HG02610 (cell line): ENCODE data around the gene LIAS.
"Not testable (repeated sequence)": the region's sequence is repeated elsewhere in the genome, so short reads cannot be mapped to it uniquely, and the experiment has no call there.

Experiments used
- ATAC-seq: cut with Tn5 transposase; IDR thresholded peaks from one replicate; pipeline ENCODE4 v1.9.1; 2021; ENCODE audit warnings: mild to moderate bottlenecking, moderate library complexity; ENCODE audit not compliant: unreplicated experiment

Gene LIAS

DNA sequence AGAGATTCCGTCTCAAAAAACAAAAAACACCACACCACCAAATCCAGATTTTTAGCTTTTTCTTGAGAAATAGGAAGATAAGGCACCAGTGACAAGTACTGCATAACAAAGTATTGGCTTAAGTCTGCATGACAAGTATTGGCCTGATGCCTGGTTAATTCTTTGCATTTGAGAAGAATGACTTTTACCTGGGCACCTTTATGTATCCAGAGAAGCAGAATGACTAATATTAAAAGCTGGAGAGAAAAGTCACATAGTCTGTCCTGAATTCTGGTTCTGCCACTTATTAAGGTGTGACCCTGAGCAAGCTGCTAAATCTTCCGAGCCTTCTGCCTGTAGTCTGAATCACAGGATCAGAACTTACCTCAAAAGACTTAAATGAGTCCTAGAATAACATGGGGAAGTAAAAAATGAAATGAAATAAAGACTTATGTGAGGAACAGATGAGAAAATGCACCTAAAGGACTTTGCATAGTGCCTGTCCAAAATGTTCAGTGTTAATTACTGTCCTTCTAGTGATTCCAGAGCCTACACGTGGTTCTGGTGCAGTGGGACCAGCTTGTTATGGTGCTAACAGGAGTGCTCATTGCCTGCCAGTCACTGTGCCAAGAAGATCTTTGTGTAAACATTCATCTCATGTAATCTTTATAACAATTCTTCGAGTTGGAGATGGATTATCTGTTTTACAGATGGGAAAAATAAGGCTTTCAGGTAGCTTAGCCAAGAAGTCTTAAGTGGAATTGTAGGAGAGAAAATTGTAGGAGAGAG is 36.8 kb downstream of the LIAS start:
- ATAC-seq: no peak

GRCh38 chr4:39497909-39498726 is 39.3 kb downstream of the LIAS start:
- ATAC-seq: no peak

DNA sequence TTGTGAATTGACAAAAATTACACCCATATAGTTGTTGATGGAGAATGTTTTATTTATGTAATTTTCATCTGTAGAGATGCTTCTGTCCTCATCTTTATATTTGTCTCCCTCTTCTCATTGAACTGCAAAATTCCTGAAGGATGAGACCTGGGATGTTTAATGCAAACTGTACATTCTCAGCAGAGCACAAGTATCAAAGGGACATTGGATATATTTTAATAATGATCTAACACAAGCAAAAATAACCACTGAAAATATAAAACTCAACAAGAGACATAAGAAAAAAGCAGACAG is 39.8 kb downstream of the LIAS start:
- no peak for ATAC-seq

DNA sequence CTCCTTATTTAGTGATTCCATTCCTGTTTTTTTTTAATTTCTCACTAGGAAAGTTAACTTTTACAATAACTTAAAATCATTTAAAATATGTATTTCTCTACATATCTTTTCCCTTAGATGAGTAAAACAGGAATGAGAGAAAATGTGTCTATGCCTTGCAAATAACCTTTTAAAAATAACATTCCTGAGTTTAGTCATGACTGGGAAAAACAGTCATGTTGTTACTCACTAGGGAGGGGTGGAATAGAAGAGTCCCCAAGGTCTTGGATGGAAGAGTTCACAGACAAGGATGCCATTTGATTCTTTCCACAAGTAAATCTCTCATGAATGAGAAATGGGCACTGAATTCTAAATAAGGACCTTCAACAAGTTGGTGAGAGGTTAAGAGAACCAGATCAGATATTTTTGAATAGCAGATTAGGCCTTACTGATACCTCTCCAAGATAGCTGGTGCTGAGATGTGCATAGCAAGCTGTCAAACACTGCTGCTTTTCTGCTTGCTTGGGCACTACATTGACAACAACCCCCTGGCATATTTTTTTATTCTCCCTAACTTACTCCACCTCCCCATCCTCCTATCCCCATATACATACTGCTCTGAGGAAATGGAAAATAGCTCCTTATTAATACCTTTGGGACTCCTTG is 43.3 kb downstream of the LIAS start:
- ATAC-seq: no peak

- ATAC-seq: not testable (repeated sequence)
Observed at GRCh38 chr4:39502664-39503035, 43.8 kb downstream of the LIAS start.

DNA sequence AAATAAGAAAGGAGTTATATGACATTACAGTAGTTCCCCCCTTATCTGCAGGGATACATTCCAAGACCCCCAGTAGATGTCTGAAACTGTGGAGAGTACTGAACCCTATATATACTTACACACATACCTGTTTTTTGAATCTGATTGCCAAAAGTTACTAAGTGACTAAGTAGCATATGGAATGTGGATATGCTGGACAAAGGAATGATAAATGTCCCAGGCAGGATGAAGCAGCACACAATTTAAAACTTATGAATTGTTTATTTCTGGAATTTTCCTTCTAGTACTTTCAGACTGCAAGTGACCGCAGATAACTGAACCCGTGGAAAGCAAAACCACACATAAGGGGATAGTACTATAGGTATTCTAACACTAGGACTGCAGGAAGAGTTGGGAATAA is 45.7 kb downstream of the LIAS start:
- no peak for ATAC-seq

DNA sequence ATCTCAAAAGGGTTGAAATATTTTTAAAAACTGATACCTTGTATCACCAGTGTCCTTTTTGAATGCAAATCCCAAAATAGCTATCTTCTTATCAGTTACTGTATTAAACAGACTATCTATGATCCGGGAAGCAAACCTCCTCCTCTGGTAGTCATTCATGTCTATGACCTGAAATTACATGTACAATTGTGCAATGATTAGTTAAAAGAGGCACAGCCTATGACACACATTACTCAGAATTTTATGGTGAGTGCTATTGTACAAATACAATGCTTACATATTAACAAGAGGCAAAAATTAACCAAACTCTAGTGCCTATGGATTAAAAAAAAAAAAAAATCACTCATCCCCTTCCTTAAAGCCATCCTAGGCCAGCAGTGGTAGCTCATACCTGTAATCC is 46.7 kb downstream of the LIAS start:
- ATAC-seq: no peak

- no peak for ATAC-seq
Observed at GRCh38 chr4:39510348-39510929, 51.6 kb downstream of the LIAS start.

- ATAC-seq: not testable (repeated sequence)
Observed at GRCh38 chr4:39514266-39514665, 55.4 kb downstream of the LIAS start.

DNA sequence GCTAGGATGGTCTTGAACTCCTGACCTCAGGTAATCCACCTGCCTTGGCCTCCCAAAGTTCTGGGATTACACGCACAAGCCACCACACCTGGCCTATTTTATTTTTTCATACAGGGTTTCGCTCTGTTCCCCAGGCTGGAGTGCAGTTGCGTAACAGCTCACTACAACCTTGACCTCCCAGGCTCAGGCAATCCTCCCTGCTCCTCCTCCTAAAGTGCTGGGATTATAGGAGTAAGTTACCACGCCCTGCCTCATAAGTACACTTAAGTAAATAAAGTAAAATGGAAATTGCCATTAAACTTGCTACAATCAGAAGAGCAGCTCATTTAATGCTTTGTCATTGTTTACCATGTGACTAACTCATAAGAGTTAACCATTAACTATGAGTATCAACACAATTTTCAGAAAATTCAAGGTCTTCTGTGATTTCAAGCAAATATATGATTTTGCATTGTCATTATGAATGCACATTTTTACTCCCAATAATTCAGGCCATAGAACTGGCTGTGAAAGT is 56.1 kb downstream of the LIAS start:
- ATAC-seq: no peak

DNA sequence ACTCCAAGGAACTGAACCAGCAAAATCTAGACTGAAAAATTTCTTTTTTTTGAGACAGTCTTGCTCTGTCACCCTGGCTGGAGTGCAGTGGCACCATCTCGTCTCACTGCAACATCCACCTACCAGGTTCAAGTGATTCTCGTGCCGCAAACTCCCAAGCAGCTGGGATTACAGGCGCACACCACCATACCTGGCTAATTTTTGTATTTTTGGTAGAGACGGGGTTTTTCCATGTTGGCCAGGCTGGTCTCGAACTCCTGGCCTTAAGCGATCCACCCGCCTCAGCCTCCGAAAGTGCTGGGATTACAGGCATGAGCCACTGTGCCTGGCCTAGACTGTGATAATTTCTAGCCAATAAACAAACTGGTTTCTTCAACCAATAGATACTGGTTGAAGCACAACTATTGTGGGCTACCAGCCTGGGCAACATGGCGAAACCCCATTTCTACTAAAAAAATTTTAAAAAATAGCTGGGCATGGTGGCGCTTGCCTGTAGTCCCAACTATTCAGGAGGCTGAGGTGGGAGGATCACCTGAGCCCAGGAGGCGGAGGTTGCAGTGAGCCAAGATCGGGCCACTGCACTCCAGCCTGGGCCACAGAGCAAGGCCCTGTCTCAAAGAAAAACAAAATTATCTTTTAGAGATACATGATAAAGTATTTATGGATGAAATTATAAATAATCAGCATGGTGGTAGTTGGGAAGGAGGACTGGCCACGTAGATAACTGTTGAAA is 57.0 kb downstream of the LIAS start:
- ATAC-seq: not testable (repeated sequence)

DNA sequence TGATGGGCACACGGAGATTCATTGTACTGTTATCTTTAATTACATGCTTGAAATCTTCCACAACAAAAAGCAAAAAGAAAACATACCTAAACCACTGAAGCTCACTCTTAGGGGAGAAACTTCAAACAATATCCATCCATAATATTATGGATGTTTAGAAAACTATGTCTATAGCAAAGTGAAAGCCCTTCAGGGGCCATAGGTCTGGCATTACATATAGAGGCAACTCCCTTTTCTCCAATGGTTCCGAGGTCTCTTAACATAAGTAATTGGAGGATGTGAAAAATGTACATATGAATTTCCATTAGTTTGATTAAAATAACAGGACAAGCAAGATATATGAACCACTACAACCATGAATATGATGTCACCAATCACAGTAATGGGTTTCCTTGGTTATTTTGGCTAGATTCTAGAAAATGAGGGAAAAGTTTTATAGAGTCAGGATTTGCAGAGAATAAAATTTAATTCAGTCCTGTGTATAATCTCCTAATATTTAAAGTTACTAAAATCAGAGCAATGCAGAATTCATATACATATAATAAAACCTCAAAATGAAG is 57.6 kb downstream of the LIAS start:
- ATAC-seq: no peak

- no peak for ATAC-seq
Observed at GRCh38 chr4:39518484-39518883, 59.6 kb downstream of the LIAS start.

DNA sequence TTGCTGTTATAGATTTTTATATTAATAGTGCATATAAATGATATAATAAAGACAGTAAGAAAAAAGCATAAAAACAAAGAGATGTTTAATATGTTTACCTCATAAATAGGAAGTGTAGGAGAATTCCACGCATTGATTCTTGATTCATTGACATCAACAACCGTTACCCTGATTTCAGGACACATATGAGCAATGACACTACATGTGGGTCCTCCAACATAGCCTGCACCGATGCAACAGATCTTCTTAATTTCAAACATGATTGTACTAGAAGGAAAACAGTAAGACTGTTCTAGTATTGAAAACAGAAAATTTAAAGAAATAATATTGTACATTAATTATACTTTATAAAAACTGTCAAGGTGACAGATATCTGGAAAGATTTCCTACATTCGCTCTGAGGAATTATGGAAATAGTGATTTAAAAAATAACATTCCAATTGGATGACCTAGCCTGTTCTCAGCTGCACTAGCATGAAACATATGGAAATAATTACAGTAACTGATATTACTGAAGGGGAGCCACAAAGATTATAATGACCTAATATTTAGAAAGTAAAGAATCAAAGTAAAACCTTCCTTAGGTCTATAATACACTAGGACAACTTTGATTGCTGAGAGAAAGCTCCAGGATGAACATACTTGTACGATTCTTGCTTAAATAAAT is 62.5 kb downstream of the LIAS start:
- no peak for ATAC-seq

DNA sequence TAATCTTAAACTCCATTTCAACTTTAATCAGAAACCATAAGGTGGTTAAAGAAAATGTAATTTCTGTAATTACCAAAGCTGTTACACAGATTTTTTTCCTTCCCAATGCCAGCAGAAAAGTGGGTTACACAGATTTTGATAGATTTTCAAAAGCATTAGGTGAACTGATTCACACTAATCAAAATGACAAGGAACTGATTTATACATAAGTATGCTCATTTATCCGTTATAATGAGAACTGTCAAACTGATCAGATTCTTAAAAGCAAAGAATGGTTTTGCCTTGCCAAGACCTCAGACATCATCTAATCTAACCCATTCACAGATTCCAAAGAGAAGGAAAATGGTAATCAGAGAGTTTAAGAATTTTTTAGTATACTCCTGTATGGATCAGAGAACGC is 63.2 kb downstream of the LIAS start:
- no peak for ATAC-seq

- ATAC-seq: no peak
Observed at GRCh38 chr4:39524161-39524957, 65.5 kb downstream of the LIAS start.

GRCh38 chr4:39525822-39526690 is 67.2 kb downstream of the LIAS start:
- no peak for ATAC-seq

DNA sequence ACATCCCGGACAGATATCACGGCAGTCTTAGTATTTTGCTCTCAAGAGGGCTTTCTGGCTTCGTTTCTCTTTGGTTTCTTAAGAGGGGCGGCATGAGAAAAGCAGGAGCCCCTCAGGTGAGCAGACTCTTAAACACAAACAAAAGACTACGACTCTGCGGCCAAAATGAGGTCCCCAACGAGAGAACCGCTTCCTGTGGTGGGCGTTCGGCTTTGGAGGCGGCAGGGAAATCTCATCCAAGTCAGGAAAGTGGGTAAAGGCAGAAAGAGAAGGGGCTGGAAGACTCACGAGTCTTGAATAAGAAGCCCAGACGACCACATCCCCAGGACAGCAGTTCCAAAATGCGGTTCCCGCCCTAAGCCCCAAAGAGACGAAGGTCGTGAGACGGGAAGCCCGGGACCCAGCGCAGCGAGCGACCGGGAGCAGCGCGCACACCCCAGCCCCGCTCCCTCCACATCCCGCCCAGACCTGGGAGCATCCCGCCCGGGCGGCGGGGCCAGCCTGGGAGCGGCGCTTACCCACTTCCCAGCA is 68.0 kb downstream of the LIAS start:
- no peak for ATAC-seq
